Spleen (tissue), 11 donors: Measurements from ENCODE around the gene CORIN. TPM values are rescaled to one million over a fixed set of nuclear protein-coding genes. Genes with fewer than 3 reads are reported as not detected.
A peak's percentile ranks its signal among the peaks of the same experiment; 100 is the strongest.

ENCODE experiments used
- DNase-seq: peaks from one replicate; pipeline ENCODE4 v3.0.0-alpha.2; 2020
- H3K27ac ChIP-seq, 8 donors: fragments of 200-600 bp; sonication (generic) in 7 of 8; 1 replicate in 4 of 8; 2 replicates in 4 of 8; pipeline versions ENCODE4 v1.5.0 to v1.8.0; 2016 to 2021; ENCODE audit warnings: inconsistent platforms in 4 of 8, mild to moderate bottlenecking in 4 of 8, moderate library complexity in 1 of 8
- H3K27me3 ChIP-seq, 7 donors: fragments of 200-600 bp; sonication (generic) in 6 of 7; replicated peaks in 1 of 7; 1 replicate in 4 of 7; 2 replicates in 3 of 7; pipeline versions ENCODE4 v1.5.0 to v1.8.0; 2016 to 2021; ENCODE audit warnings: inconsistent platforms in 3 of 7, mild to moderate bottlenecking in 1 of 7
- H3K36me3 ChIP-seq, 6 donors: fragments of 200-600 bp; sonication (generic) in 5 of 6; 1 replicate in 4 of 6; 2 replicates in 2 of 6; pipeline versions ENCODE4 v1.5.0 to v1.8.0; 2016 to 2021; ENCODE audit warnings: inconsistent platforms in 2 of 6
- H3K4me1 ChIP-seq, 6 donors: fragments of 200-600 bp; sonication (generic) in 5 of 6; 1 replicate in 3 of 6; 2 replicates in 3 of 6; pipeline versions ENCODE4 v1.5.0 to v1.8.0; 2016 to 2021; ENCODE audit warnings: inconsistent platforms in 3 of 6
- H3K4me3 ChIP-seq, 8 donors: fragments of 200-600 bp; sonication (generic) in 7 of 8; 1 replicate in 4 of 8; 2 replicates in 4 of 8; pipeline versions ENCODE4 v1.5.0 to v1.8.0; 2016 to 2021; ENCODE audit warnings: inconsistent platforms in 4 of 8, mild to moderate bottlenecking in 4 of 8, moderate library complexity in 2 of 8
- H3K9me3 ChIP-seq, 8 donors: fragments of 200-600 bp; sonication (generic) in 7 of 8; 1 replicate in 4 of 8; 2 replicates in 4 of 8; pipeline versions ENCODE4 v1.5.0 to v1.8.0; 2016 to 2021; ENCODE audit warnings: inconsistent platforms in 4 of 8
- POLR2A ChIP-seq, 3 donors: fragments of 450-650 bp; IDR thresholded peaks; one replicate each; pipeline ENCODE4 v1.5.1; 2017; ENCODE audit warnings: antibody characterized with exemption in 3 of 3, mild to moderate bottlenecking in 1 of 3
- POLR2AphosphoS5 ChIP-seq, 3 donors: sonication (generic); formaldehyde crosslinking; IDR thresholded peaks; one replicate each; pipeline ENCODE4 v1.5.1; 2017; ENCODE audit warnings: antibody characterized with exemption in 3 of 3
- WGBS, 5 donors: extraction: QIAGEN DNeasy Blood & Tissue Kit in 3 of 5; methylation state at CpG; one replicate each; pipeline versions ENCODE4 v1.1.5 to v1.1.7; 2013 to 2018; 5-methylcytosine and 5-hydroxymethylcytosine counted together
- intact Hi-C: fragments of 100-400 bp; cut with DNase I; formaldehyde crosslinking; loops from one replicate; pipeline ENCODE4 v1.15.0; 2023; ENCODE audit warnings: low total_unique reads
- polyA plus RNA-seq, 3 donors: library from polyadenylated mRNA; stranded (reverse); fragments of 200-250 nt; gene quantifications; one replicate each; pipeline ENCODE4 v1.2.1, GENCODE V29; 2013
- total RNA-seq, 7 donors: library from RNA; depleted of rRNA in 3 of 7; stranded (reverse); fragments of >200 nt in 3 of 7; fragmentation: NEBNext Ultra II Directional in 4 of 7; extraction: Animal tissue kit (Norgen Biotek cat#: 25700) in 4 of 7; gene quantifications; one replicate each; pipeline versions ENCODE4 v1.1.0 to v1.2.1, GENCODE V29; 2016 to 2021
- TF ChIP-seq, protein P1 (sequence below), 11 experiments: fragments of 200-600 bp in 7 of 11; fragments of 450-650 bp in 4 of 11; sonication (generic) in 4 of 11; IDR thresholded peaks in 8 of 11; conservative IDR thresholded peaks in 3 of 11; 1 replicate in 7 of 11; 2 replicates in 4 of 11; pipeline versions ENCODE4 v1.4.0 to v1.8.0; 2016 to 2021; ENCODE audit warnings: antibody characterized with exemption in 11 of 11, inconsistent platforms in 4 of 11, mild to moderate bottlenecking in 1 of 11
- donor health status: healthy with polysubstance abuse.
- donor health status: DM: no; HTN: no; CAD: no; lungs with moderate emphysema.
- donor health status: DM: no; HTN: no; CAD: no.
- donor health status: Bipolar disorder and iron deficiency.
- donor health status: healthy.
- donor health status: DM: no; HTN: no; CAD: no.
- donor health status: DM: yes; HTN: yes; CAD: no.

The CORIN gene
- total and polyA plus RNA-seq, 10 donors = 0.23 to 12.3 (median 0.85) TPM

DNA sequence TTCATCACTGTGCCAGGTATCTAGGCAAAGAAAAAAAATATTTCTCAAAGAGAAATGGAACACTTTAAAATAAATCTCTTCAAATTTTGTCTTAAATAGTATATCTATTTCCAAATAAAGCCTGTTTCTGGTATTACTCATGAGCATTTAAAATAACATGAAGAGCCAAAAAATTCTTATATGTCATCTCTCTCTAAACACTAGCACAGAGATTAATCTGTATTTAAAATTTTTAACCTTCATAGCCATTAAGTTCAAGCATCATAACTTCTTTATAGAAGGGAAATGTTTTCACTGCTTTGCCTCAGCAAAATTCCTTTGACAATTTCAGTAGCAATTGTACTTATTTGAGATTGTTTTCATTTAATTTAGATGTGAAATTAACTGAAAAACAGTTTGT, 5.1 kb upstream of the CORIN start:
- no peak overlapping the region for H3K27ac ChIP-seq
- H3K4me3 ChIP-seq = no peak overlapping the region
- peaks cover 0 to 16% (median 2%) of the 10 kb centered on the region in 6 donors for H3K4me1 ChIP-seq
- H3K9me3 ChIP-seq = no peaks in the 10 kb centered on the region
- intact Hi-C loops = no loop called here
- TF ChIP-seq POLR2AphosphoS5 (IDR thresholded peaks at IDR 0.05) = no peak
- TF ChIP-seq POLR2A (IDR thresholded peaks at IDR 0.05) = no peak
- TF ChIP-seq, protein P1, sequence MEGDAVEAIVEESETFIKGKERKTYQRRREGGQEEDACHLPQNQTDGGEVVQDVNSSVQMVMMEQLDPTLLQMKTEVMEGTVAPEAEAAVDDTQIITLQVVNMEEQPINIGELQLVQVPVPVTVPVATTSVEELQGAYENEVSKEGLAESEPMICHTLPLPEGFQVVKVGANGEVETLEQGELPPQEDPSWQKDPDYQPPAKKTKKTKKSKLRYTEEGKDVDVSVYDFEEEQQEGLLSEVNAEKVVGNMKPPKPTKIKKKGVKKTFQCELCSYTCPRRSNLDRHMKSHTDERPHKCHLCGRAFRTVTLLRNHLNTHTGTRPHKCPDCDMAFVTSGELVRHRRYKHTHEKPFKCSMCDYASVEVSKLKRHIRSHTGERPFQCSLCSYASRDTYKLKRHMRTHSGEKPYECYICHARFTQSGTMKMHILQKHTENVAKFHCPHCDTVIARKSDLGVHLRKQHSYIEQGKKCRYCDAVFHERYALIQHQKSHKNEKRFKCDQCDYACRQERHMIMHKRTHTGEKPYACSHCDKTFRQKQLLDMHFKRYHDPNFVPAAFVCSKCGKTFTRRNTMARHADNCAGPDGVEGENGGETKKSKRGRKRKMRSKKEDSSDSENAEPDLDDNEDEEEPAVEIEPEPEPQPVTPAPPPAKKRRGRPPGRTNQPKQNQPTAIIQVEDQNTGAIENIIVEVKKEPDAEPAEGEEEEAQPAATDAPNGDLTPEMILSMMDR (IDR thresholded peaks at IDR 0.05 in 8 of 11, conservative IDR thresholded peaks at IDR 0.05 in 3 of 11) = no peak
- H3K36me3 ChIP-seq = peaks cover 0 to 48% (median 7%) of the 10 kb centered on the region in 6 donors
- H3K27me3 ChIP-seq = peaks cover 0 to 3% (median 0%) of the 10 kb centered on the region in 7 donors
- no peak for DNase-seq

DNA sequence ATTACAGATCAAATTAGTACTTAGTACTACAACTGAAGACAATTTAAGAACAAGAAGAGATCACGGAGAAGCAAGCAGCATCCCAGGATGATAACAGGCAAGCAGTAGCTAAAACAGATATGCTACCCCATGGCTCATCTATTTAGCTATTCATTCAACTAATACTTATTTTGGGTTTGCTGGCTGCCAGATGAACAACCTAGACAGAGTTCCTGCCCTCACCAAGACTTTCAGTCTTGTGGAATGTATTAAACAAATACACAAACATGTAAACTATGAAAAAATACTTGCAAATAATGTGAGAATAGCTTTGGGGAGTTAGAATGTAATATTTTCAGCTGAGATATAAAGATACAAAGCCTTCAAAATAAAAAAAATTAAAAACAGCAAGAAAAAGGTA, 2.4 kb upstream of the CORIN start:
- H3K4me1 ChIP-seq = peaks cover 16 to 43% (median 29%) of the 10 kb centered on the region in 6 donors
- DNase-seq = no peak
- intact Hi-C loops = no loop called here

DNA sequence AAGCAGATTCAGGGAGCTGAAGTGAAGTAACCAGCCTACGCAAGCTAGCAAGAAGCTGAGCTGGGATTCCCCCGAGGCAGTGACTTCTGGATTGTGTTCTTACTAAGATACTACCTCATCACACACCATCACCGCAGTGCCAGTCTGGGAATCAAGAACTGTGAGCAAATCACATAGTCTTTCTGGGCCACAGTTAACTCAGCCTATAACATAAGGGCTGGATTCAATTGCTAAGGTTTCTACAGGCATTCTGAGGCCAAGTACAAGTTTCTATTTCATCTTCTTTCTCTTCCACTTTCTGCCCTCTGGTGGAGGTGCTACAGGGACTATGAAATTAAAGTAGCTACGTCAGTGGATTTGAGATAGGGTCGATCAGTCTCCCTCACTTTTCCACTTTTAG, 1.4 kb upstream of the CORIN start:
- DNase-seq = no peak
- intact Hi-C loops = no loop called here
- Histone ChIP-seq H3K9me3 (no peaks in the 10 kb centered on the region), H3K36me3 (peaks cover 0 to 26% (median 0%) of the 10 kb centered on the region in 6 donors), H3K4me1 (peaks cover 16 to 46% (median 30%) of the 10 kb centered on the region in 6 donors), H3K27ac (no peak overlapping the region), H3K4me3 (no peak overlapping the region), H3K27me3 (peaks cover 0 to 40% (median 7%) of the 10 kb centered on the region in 7 donors)
- WGBS, 5 donors = 62 to 74% (median 65%) methylated on average over 5 of the region's 5 CpGs
- no peak for TF ChIP-seq POLR2A (IDR thresholded peaks at IDR 0.05)
- TF ChIP-seq, protein P1 (IDR thresholded peaks at IDR 0.05 in 8 of 11, conservative IDR thresholded peaks at IDR 0.05 in 3 of 11) = peak in 5 of 11 experiments; percentile 13 to 34 (median 26)

More for the DNA sequence above, 2.4 kb upstream of the CORIN start:
- Histone ChIP-seq H3K9me3 (no peaks in the 10 kb centered on the region), H3K27me3 (peaks cover 0 to 29% (median 7%) of the 10 kb centered on the region in 7 donors), H3K27ac (no peak overlapping the region), H3K4me3 (no peak overlapping the region), H3K36me3 (peaks cover 0 to 32% (median 0%) of the 10 kb centered on the region in 6 donors)
- TF ChIP-seq, protein P1 (IDR thresholded peaks at IDR 0.05 in 8 of 11, conservative IDR thresholded peaks at IDR 0.05 in 3 of 11) = no peak
- TF ChIP-seq POLR2AphosphoS5 (IDR thresholded peaks at IDR 0.05) = no peak
- TF ChIP-seq POLR2A (IDR thresholded peaks at IDR 0.05) = no peak
- WGBS, 5 donors = 94 to 98% (median 96%) methylated on average over 1 of the region's 1 CpG

DNA sequence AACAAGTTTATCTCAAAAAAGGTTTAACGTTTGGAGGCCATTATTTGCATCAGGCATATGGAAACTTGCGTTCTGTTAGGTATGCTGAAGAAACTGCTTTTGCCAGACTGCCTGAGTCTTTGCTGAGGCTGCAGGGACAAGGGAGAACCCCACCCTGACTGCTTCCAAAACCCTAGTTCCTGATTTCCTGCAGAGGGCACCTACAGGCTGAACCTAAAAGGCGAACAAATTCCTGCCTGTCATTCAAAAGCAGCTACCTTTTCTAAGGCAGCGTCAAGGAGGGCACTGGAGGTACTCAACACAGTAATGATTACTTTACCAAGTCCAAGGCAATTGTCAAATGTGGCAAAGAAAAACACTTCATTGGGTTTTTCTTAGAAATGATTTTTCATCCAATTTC, 578 bp upstream of the CORIN start:
- WGBS, 5 donors = 65 to 87% (median 80%) methylated on average over 4 of the region's 4 CpGs
- DNase-seq = no peak
- intact Hi-C loops = no loop called here

More for the DNA sequence above, 578 bp upstream of the CORIN start:
- no peak for TF ChIP-seq POLR2A (IDR thresholded peaks at IDR 0.05)
- TF ChIP-seq, protein P1 (IDR thresholded peaks at IDR 0.05 in 8 of 11, conservative IDR thresholded peaks at IDR 0.05 in 3 of 11) = no peak
- TF ChIP-seq POLR2AphosphoS5 (IDR thresholded peaks at IDR 0.05) = no peak
- H3K27me3 ChIP-seq = peaks cover 0 to 42% (median 7%) of the 10 kb centered on the region in 7 donors
- no peaks in the 10 kb centered on the region for H3K9me3 ChIP-seq
- H3K4me1 ChIP-seq = peaks cover 16 to 46% (median 30%) of the 10 kb centered on the region in 6 donors
- H3K36me3 ChIP-seq = peaks cover 0 to 18% (median 0%) of the 10 kb centered on the region in 6 donors
- H3K27ac ChIP-seq = no peak overlapping the region
- peak overlapping the region in 1 of 8 donors; percentile 64 for H3K4me3 ChIP-seq
